Measurements from ENCODE around the gene GLA. TPM values are rescaled to one million over a fixed set of nuclear protein-coding genes. Genes with fewer than 3 reads are reported as not detected.

The GLA gene
- total RNA-seq, 1 experiment from 2014 or later: 58.3 TPM

DNA sequence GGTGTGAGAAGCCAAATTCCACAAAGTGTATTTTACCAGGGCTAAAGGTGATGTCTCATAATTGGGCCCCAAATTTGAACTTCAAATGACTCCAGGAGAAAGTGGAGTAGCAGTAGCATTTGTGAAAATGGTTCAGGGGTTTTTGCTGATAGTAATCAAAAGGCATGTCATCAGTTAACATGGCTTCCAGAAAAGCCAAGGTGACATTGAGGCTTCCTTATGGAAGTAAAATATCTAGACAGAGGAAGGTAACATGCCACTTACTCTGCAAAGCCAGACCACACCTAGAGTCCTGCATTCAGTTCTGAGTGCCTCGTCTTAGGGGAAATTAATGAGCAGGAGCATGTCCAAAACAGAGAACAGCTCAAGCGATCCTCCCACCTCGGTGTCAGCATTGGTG lies 19.1 kb downstream of the GLA start:
- H3K36me3 ChIP-seq (replicated peaks; ENCODE audit: control insufficient read depth, insufficient read depth, low read length): peaks cover 8% of the 10 kb centered on the region
- H3K27me3 ChIP-seq (ENCODE audit: control insufficient read depth, insufficient read depth, low read length): no peaks in the 10 kb centered on the region
- DNase-seq: no peak
- no peak overlapping the region for H3K4me3 ChIP-seq (ENCODE audit: insufficient read depth, low read depth, low read length)

DNA sequence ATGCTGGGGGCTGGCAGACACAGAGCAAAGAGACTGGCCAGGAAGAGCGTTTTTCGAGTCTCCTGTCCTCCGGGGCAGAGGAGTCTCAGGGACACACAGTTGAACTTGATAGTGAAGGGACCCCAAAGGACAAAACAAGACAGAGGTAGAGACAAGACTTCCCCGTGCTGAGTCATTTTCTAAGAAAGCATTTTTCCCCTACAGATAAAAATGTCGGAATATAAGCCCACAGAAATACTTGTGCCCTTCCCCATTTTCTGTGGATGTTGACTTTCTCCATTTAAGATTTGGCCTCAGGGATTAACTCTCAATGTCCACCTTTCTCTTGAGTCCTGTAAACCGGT lies 21.2 kb downstream of the GLA start:
- H3K27me3 ChIP-seq (ENCODE audit: control insufficient read depth, insufficient read depth, low read length): no peaks in the 10 kb centered on the region
- DNase-seq: no peak
- H3K36me3 ChIP-seq (replicated peaks; ENCODE audit: control insufficient read depth, insufficient read depth, low read length): no peaks in the 10 kb centered on the region
- H3K4me3 ChIP-seq (ENCODE audit: insufficient read depth, low read depth, low read length): no peak overlapping the region

DNA sequence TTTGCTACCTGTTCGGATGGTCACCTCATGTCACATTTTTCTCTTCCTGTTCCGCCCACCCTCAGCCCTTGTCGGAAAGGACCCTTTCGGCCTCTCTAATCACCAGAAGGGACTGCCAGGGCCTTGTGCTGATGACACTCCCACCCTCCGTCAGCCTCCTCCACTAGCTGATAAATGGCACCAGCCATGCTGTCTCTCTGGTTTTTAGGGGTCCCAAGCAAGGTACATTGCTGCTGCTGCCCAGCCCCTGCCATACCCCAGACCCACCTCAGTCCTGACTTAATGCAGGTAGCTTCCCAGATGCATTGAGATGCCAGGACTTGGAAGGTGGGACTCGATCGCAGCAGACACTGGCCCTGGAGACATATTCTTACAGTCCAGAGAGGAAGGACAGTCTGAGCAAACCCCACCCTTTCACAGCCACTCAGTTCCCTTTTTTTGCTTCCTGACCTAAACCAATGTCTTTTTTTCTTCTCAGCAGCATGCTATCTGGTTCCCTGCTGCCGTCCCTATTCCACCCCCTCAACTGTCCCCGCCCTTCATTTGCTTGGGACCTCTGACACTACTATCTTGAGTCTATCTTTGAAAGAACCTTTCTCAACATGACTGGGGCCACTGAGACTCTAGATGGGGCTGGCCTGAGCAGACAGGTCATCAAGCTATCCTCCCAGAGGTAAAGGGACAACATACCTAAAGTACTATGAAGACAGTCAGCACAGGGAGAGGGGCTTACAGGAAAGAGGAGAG lies 21.8 kb downstream of the GLA start, which contains the start of gene BTK:
TSS of gene BTK (minus strand) at position 397 of the 747 bp plus-strand sequence. CDS start 10,907 bp downstream, outside the sequence.
- H3K4me3 ChIP-seq (ENCODE audit: insufficient read depth, low read depth, low read length): no peak within 1 kb of the TSS
- no peak for DNase-seq
- no peaks in the 10 kb centered on the region for H3K36me3 ChIP-seq (replicated peaks; ENCODE audit: control insufficient read depth, insufficient read depth, low read length)
- H3K27me3 ChIP-seq (ENCODE audit: control insufficient read depth, insufficient read depth, low read length): no peaks in the 10 kb centered on the region

DNA sequence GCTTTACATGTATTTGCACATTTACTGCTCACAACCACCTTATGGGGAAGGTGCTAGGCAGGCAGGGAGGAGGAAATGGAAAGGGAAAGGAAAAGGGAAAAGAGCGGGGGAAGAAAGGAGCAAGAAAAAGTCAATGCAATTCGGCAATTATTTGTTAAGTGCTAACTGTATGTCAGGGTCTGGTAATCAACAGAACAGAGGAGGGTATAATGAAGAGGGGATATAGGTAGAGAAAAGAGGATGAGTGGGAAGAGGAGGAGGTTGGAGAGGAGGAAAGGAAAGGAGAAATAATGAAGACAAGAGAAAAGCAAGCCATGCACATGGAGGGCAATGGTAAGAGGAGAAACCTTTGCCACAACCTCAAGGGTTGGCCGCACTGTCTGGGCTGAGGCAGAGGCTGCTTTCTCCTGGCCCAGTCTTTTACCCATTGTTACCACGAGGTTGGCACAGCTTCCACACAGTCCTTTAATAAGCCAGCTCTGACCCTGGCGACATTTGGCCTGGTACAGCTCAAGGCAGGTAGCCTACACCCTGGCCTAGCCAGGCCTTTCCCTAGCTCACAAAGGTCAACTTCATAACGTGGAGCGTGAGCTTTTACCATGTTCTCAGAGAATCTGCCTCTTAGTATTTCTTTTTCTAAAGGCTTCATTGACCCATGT lies 22.6 kb downstream of the GLA start:
- Histone ChIP-seq H3K27me3 (ENCODE audit: control insufficient read depth, insufficient read depth, low read length) (no peaks in the 10 kb centered on the region), H3K36me3 (replicated peaks; ENCODE audit: control insufficient read depth, insufficient read depth, low read length) (no peaks in the 10 kb centered on the region), H3K4me3 (ENCODE audit: insufficient read depth, low read depth, low read length) (no peak overlapping the region)
- DNase-seq: no peak

DNA sequence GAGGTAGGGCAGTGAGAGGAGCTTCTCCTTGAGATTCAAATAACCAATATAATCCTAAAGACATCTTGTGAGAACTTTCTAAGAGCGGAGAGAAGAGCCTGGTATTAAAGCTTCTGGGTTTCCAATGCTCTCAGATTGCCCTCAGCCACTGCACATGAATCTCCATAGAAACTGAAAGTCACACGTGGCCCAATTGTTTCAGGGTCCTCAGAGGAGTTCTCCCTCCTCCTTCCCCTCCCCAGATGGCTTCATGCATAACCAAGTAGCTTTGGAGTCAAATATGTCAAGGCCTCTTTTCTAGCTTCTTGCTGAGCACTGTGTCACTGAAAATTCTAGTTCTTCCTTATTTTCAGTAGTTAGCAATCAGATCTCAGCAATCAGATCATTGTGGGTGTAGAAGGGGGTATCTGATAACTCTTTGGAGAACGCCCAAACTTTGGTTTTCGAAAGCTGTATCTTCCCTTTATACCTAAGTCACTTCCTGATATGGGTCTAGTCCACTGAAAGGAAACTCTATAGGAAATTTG lies 24.0 kb downstream of the GLA start:
- H3K27me3 ChIP-seq (ENCODE audit: control insufficient read depth, insufficient read depth, low read length): no peaks in the 10 kb centered on the region
- H3K4me3 ChIP-seq (ENCODE audit: insufficient read depth, low read depth, low read length): no peak overlapping the region
- DNase-seq: no peak
- no peaks in the 10 kb centered on the region for H3K36me3 ChIP-seq (replicated peaks; ENCODE audit: control insufficient read depth, insufficient read depth, low read length)

DNA sequence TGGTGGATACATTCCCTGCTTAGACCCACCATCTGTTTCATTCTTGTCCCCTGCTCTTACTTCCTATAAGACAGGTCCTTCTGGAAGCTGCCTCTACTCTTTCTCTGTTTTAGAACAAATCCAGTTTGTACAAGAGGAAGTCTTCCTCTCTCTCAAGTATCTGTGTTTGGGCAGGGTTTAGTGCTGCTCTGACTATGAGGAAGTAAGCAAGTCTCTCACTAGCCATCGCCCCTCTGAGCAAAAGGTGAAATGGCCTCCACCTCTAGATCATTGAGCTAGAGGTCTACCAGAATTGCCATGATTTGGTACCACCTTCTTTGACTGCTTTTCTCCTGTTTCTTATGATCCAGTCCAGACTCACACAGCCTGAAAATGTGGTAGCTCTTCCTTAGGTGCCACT lies 30.2 kb downstream of the GLA start:
- no peak overlapping the region for H3K4me3 ChIP-seq (ENCODE audit: insufficient read depth, low read depth, low read length)
- DNase-seq: no peak
- no peaks in the 10 kb centered on the region for H3K36me3 ChIP-seq (replicated peaks; ENCODE audit: control insufficient read depth, insufficient read depth, low read length)
- no peaks in the 10 kb centered on the region for H3K27me3 ChIP-seq (ENCODE audit: control insufficient read depth, insufficient read depth, low read length)

DNA sequence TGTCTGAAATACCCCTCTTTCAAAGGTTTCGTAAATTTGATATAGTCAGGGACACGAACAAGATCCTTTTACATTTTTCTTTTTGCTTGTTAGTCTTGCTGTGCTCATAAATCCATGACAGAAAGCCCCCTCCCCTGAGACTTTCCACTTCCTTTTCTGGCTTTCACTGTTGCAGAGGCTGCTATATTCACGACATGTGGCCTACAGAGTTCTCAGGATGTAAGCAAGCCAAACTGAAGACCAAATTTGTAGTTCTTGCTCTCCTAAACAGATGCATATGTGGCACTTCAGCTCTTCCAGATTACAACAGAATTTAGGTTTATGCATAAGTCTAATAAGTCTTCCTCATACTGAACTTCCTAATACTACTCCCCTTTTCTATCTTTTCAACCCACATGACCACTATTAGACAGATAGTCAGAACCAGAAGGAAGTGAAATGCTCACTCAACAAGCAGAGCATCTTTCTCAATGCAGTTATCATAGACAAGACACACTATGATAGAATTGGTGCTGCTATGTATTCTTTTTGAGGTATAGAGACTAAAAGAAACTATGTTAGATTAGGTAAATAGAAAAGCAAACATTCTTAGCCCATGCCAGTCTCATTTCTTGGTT lies 36.7 kb downstream of the GLA start:
- no peak for DNase-seq
- Histone ChIP-seq H3K27me3 (ENCODE audit: control insufficient read depth, insufficient read depth, low read length) (no peaks in the 10 kb centered on the region), H3K36me3 (replicated peaks; ENCODE audit: control insufficient read depth, insufficient read depth, low read length) (no peaks in the 10 kb centered on the region), H3K4me3 (ENCODE audit: insufficient read depth, low read depth, low read length) (no peak overlapping the region)

DNA sequence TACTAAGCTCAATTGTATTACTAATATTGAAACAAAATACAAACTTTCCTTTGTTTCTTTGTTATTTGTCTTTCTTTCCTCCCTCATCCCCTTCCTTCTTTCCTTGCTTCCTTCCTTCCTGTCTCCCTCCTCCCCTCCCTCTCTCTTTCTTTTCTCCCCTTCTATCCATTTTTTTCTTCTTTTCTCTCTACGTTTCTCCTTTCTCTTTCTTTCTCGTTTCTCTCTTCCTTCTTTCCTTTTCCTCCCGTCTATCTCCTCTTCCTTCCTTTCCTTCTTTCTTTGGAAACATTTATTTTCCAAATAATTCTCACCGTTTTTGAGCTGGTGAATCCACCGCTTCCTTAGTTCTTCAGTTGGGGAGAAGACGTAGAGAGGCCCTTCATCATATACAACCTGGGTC lies 38.0 kb downstream of the GLA start:
- Histone ChIP-seq H3K27me3 (ENCODE audit: control insufficient read depth, insufficient read depth, low read length) (no peaks in the 10 kb centered on the region), H3K36me3 (replicated peaks; ENCODE audit: control insufficient read depth, insufficient read depth, low read length) (no peaks in the 10 kb centered on the region), H3K4me3 (ENCODE audit: insufficient read depth, low read depth, low read length) (no peak overlapping the region)
- no peak for DNase-seq

DNA sequence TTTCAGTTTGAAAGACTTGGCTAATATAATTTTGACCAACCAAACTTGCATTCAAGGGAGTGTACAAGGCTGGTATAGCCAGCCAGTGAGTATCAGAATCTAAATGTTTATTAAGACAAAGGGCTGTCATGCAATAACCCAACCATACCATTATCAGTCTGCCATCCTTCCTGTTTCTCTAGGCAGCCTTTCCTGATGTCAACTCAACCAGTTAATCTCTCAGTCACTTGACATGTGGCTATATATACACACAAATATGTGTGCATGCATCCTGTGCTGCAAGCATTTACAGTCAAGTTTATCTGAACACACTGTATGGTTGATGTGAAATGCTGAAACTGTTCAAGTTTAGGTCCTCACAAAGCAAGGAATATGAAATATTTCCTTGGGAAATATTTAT lies 38.9 kb downstream of the GLA start:
- Histone ChIP-seq H3K4me3 (ENCODE audit: insufficient read depth, low read depth, low read length) (no peak overlapping the region), H3K36me3 (replicated peaks; ENCODE audit: control insufficient read depth, insufficient read depth, low read length) (no peaks in the 10 kb centered on the region), H3K27me3 (ENCODE audit: control insufficient read depth, insufficient read depth, low read length) (no peaks in the 10 kb centered on the region)
- no peak for DNase-seq

DNA sequence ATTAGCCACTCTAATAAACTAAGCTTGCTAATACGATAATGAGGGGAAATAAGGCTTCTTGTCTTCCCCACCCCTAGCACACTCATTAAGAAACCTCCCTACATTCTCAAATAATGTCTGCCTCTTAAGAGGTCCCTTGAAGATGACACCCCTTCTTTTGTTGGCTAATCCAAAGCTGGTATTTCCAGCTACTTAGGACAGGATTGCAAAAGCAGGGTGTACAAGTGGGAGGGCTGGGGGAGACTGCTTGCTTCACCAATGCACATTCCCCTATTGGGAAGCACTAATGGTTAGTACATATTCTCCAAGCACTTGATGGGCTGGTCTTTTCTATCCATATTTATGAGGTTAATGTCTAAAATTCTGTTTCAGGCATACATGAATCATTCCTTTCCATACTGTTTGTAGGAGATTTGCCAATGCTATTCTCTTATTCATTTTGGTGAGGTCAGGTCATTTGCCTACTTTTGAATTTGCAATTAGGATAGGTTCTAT lies 42.4 kb downstream of the GLA start:
- Histone ChIP-seq H3K4me3 (ENCODE audit: insufficient read depth, low read depth, low read length) (no peak overlapping the region), H3K36me3 (replicated peaks; ENCODE audit: control insufficient read depth, insufficient read depth, low read length) (no peaks in the 10 kb centered on the region), H3K27me3 (ENCODE audit: control insufficient read depth, insufficient read depth, low read length) (no peaks in the 10 kb centered on the region)
- no peak for DNase-seq

DNA sequence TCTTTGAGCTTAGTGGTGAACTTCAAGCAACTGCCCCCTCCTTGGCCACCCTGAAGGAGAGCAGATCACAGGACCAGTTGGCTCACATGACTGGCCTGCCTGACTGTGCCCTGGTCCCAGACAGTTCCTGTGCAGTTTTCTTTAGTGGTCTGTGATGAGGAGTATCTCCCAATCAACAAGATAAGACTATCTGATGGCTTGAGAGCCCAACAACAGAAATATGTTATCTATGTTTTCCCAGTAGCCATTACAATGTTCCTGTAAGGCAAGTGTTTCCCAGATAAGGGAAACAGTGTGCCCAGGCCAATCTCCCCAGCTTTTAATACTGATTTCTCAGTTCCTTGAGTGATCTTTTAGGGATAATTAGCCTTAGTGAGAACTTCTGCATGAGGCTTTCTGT lies 45.0 kb downstream of the GLA start:
- H3K4me3 ChIP-seq (ENCODE audit: insufficient read depth, low read depth, low read length): no peak overlapping the region
- no peak for DNase-seq
- no peaks in the 10 kb centered on the region for H3K36me3 ChIP-seq (replicated peaks; ENCODE audit: control insufficient read depth, insufficient read depth, low read length)
- no peaks in the 10 kb centered on the region for H3K27me3 ChIP-seq (ENCODE audit: control insufficient read depth, insufficient read depth, low read length)

DNA sequence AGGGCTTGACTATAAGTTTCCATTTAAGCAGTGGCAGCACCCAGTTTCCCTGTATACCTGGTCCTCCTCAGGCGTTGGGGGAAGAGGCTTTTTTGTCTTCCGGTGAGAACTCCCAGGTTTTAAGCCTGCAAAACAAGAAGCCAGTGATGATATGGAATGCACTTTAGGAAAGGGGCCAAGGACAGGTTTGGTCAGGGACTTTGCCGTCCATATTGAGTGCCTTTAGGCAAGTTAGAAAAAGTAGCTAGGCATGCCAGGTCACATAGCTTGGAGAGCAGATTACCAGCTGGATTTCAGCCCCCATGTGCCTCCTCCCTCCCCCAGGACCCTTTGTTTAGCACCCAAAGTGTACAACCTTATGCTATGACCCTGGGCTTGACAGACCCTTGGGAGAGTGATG lies 45.6 kb downstream of the GLA start:
- no peak for DNase-seq
- no peaks in the 10 kb centered on the region for H3K27me3 ChIP-seq (ENCODE audit: control insufficient read depth, insufficient read depth, low read length)
- H3K36me3 ChIP-seq (replicated peaks; ENCODE audit: control insufficient read depth, insufficient read depth, low read length): no peaks in the 10 kb centered on the region
- H3K4me3 ChIP-seq (ENCODE audit: insufficient read depth, low read depth, low read length): no peak overlapping the region

DNA sequence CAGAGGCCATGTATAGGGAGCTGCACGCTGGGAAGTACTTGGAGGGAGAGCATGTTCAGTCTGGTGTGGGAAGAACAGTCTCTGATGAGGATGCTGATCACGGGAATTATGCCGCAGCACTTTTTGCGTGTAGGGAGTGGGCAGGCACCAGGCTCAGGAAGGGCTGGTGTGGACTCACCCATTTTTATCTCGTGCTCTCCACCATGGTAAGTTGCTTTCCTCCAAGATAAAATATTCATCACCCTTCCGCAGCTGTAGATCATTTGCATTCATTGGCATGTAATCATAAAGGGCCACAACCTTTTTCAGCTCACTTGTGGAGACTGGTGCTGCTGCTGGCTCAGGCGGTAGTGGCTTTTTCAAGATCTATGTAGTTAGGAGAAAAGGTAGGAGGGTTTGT lies 47.3 kb downstream of the GLA start:
- no peaks in the 10 kb centered on the region for H3K36me3 ChIP-seq (replicated peaks; ENCODE audit: control insufficient read depth, insufficient read depth, low read length)
- no peak overlapping the region for H3K4me3 ChIP-seq (ENCODE audit: insufficient read depth, low read depth, low read length)
- no peaks in the 10 kb centered on the region for H3K27me3 ChIP-seq (ENCODE audit: control insufficient read depth, insufficient read depth, low read length)
- DNase-seq: no peak

DNA sequence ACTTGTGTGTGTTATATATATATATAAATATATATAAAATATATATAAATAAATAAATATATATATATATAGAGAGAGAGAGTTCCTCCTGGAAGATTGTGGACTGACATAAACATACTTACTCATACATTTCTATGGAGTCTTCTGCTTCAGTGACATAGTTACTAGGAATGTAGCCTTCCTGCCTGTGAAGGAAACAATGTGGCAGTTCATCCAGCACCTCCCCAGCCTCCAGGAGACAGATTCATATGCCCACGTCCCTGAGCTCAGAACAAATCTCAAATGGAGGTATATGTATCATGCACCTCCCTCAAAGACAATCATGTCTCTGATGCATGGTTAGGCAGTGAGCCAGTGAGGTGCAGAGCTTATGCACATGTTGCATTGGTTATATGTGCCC lies 47.8 kb downstream of the GLA start:
- H3K4me3 ChIP-seq (ENCODE audit: insufficient read depth, low read depth, low read length): no peak overlapping the region
- H3K27me3 ChIP-seq (ENCODE audit: control insufficient read depth, insufficient read depth, low read length): no peaks in the 10 kb centered on the region
- no peaks in the 10 kb centered on the region for H3K36me3 ChIP-seq (replicated peaks; ENCODE audit: control insufficient read depth, insufficient read depth, low read length)
- no peak for DNase-seq

All from H7 (cell line).